Astrocyte of the spinal cord (primary cell): ENCODE measurements around the gene RPL36A.

Experiments used
- DNase-seq: peaks from one replicate; pipeline ENCODE4 v3.0.0; 2011; ENCODE audit warnings: low read depth, low spot score
- H3K4me3 ChIP-seq: 2 replicates; pipeline ENCODE4 v1.5.1; 2011; ENCODE audit warnings: low read depth, mild to moderate bottlenecking, low read length, moderate library complexity
- CTCF ChIP-seq: IDR thresholded peaks from 2 replicates; pipeline ENCODE4 v1.5.1; 2012; ENCODE audit warnings: low read depth, mild to moderate bottlenecking, low read length, inconsistent platforms
- in situ Hi-C: cut with HindIII; loops from 2 replicates; pipeline ENCODE4 v1.10.0; 2017; ENCODE audit warnings: low sequenced_read_pairs

The RPL36A gene

DNA sequence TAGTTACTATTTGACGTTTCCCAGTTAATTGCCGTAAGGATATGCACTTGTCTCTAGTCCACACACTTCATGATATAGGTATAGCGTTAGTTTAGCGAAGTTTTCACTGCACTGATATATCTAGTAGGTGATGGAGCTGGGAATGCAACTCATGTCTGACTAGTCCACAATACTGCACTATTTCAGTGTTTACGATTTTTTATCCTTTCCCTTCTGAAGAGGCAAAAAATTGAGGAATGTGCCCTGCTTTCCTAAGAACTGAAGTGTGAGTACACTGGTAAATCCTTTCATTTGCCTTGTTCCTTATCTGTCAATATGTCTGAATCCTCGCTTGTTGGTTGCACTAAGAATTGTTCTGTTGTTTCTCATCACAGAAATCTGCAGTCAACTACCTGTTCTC is 1.0 kb downstream of the RPL36A start:
- in situ Hi-C loops, result no loop called here

DNA sequence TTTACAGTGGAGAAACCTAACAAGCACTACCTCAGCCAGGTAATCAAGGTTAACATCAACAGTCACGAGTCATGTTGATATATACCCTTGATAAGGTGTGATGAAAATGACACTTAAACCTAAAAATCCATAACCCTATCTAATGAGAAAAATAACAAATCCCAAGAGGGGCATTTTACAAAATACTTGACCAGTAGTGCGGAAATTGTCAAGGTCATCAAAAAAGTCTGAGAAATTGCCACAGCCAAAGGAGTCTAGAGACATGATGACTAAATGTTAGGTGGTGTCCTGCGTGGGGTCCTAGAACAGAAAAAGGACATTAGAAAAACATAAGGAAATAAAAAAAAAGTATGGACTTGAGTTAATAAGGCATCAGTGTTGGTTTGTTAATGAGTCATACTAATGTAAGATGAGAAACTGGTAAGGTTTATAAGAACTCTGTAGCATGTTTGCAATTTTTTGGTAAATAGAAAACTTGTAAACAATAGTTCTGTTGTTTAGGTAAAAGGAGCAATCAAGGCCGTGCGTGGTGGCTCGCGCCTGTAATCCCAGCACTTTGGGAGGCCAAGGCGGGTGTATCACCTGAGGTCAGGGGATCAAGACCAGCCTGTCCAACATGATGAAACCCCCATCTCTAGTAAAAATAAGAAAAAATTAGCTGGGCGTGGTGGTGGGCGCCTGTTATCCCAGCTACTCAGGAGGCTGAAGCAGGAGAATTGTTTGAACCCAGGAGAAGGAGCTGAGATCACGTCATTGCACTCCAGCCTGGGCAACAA is 2.9 kb downstream of the RPL36A start:
- in situ Hi-C loops, result no loop called here
- no peak for DNase-seq
- H3K4me3 ChIP-seq, result no peak overlapping the region
- TF ChIP-seq CTCF, result no peak

More for the DNA sequence above, 1.0 kb downstream of the RPL36A start:
- no peak for DNase-seq
- no peak for TF ChIP-seq CTCF
- peak overlapping the region; percentile 80 for H3K4me3 ChIP-seq

DNA sequence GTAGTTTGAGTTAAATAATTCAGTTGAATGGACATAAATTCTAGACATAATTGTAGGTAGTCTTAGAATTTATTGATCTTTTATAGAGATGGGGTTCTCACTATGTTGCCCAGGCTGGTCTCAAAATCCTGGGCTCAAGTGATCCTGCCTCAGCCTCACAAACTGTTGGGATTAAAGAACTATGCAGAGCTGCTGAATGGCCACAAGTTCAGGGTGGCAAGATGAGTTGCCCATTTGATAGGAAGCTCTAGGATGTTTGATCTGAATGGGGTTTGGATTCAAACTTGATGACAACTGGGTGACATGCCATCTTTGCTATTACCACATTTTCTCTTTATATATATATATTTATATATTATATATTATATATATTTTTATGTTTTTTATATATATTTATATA is 3.6 kb downstream of the RPL36A start:
- TF ChIP-seq CTCF, result no peak
- H3K4me3 ChIP-seq, result no peak overlapping the region
- no peak for DNase-seq
- in situ Hi-C loops, result no loop called here

DNA sequence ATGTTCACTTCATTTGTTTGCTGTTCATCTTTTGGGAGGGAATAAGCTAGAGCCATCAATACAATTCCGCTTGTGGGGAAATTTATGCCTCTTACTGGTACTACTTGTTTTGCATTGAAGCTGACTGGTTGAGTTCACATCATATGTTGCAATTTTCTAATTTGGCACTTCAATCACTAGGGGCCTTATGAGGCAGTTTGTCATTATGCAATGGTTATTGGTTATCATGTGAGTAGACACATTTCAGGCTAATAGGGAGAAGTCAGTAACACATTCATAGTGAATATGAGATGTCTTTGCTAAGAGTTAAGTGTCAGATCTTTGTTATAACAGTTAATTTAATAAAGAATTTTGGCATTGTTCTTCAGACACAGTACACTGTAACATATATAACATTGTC is 5.0 kb downstream of the RPL36A start:
- no peak for DNase-seq
- H3K4me3 ChIP-seq, result no peak overlapping the region
- in situ Hi-C loops, result no loop called here
- TF ChIP-seq CTCF, result no peak

DNA sequence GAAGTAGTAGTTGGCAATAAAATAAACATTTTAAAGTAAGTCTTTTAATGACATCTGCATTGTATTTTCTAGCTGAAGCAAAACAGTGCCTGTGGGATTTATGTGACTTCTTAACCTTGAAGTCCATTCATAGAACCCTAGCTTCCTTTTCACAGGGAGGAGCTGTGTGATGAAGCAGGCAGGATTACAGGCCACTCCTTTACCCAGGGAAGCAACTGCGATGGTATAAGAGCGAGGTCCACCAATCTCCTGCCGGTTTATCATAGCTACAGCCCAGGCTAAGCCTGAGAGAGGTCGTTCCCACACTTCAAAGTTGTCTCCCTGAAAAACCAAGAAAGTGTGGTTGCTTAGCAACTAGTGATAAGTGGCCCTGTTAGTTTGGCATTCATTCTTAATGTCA is 7.0 kb downstream of the RPL36A start:
- in situ Hi-C loops, result no loop called here
- TF ChIP-seq CTCF, result no peak
- no peak overlapping the region for H3K4me3 ChIP-seq
- no peak for DNase-seq

GRCh38 chrX:101398694-101399093 is 7.9 kb downstream of the RPL36A start:
- TF ChIP-seq CTCF, result no peak
- in situ Hi-C loops, result no loop called here
- no peak for DNase-seq
- no peak overlapping the region for H3K4me3 ChIP-seq
